KMS-11 (cell line): ENCODE measurements around the gene PISD.

Experiments used
- H2AFZ ChIP-seq: fragments of 200-600 bp; sonication (generic); 2 replicates; pipeline ENCODE4 v1.6.1; 2016; ENCODE audit warnings: antibody characterized with exemption, mixed run types, low read depth
- H3K27ac ChIP-seq: fragments of 200-600 bp; sonication (generic); 2 replicates; pipeline ENCODE4 v1.6.1; 2016; ENCODE audit warnings: mild to moderate bottlenecking, mixed run types
- H3K27me3 ChIP-seq: fragments of 200-600 bp; sonication (generic); 2 replicates; pipeline ENCODE4 v1.6.1; 2017; ENCODE audit warnings: mild to moderate bottlenecking, low read depth, mixed run types, moderate library complexity; ENCODE audit not compliant: insufficient read depth
- H3K36me3 ChIP-seq: fragments of 200-600 bp; sonication (generic); 2 replicates; pipeline ENCODE4 v1.6.1; 2017; ENCODE audit warnings: mild to moderate bottlenecking, mixed run types; ENCODE audit not compliant: insufficient read depth
- H3K4me1 ChIP-seq: fragments of 200-600 bp; sonication (generic); 2 replicates; pipeline ENCODE4 v1.6.1; 2016; ENCODE audit warnings: mild to moderate bottlenecking, low read depth, mixed run types; ENCODE audit not compliant: poor library complexity, severe bottlenecking
- H3K4me2 ChIP-seq: fragments of 200-600 bp; sonication (generic); 2 replicates; pipeline ENCODE4 v1.7.0; 2016; ENCODE audit warnings: mild to moderate bottlenecking, mixed run types
- H3K4me3 ChIP-seq: fragments of 200-600 bp; sonication (generic); IDR thresholded peaks from 2 replicates; pipeline ENCODE4 v1.6.1; 2017; ENCODE audit warnings: low read depth, low read length, mixed read lengths; ENCODE audit not compliant: insufficient read depth
- H3K79me2 ChIP-seq: fragments of 200-600 bp; sonication (generic); 2 replicates; pipeline ENCODE4 v1.6.1; 2016; ENCODE audit warnings: low read depth, mixed run types; ENCODE audit not compliant: insufficient read depth
- H3K9ac ChIP-seq: fragments of 200-600 bp; sonication (generic); 2 replicates; pipeline ENCODE4 v1.6.1; 2016; ENCODE audit warnings: mild to moderate bottlenecking, mixed run types
- H4K20me1 ChIP-seq: fragments of 200-600 bp; sonication (generic); 2 replicates; pipeline ENCODE4 v1.6.1; 2016; ENCODE audit warnings: mild to moderate bottlenecking, mixed run types; ENCODE audit not compliant: insufficient read depth
- TF ChIP-seq, protein P1 (sequence below): fragments of 200-600 bp; sonication (generic); conservative IDR thresholded peaks from 2 replicates; pipeline ENCODE4 v1.6.1; 2017; ENCODE audit warnings: low read depth, mild to moderate bottlenecking, antibody characterized with exemption, low read length, moderate library complexity, mixed read lengths

PISD gene

DNA sequence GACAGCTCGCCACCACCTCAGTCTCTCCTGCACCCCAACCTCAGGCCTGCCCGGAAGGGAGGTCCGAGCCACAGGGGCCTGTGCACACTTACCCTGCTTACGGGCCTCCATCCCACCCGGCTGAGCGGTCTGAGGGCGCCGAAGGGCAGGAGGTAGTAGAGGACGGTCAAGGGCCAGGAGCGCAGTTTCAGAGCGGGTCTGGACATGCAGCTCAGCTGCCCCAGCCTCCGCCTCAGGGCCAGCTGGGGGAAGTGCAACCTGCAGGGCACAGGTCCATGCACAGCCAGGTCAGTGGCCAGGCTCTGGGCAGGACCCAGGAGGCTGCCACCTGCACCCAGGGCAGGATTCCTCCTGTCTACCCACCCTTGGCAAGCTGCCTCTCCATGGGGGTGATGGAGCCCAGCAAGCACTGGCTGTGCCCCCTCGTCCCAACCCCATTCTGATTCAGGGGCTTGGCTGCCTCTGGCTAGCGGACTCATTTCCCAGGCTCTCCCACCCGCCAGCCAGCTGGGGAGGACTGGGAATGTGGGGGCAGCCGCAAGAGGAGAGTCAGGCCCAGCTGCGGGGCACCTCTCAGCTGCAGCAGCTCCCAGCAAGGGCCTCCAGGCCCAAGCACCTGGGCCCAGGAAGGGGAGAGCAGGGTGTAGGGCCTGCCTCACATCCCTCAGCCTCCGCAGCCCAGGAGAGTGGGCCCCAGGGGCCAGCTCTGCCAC is 38.3 kb downstream of the PISD start:
- Histone ChIP-seq H3K27ac (no peak overlapping the region), H2AFZ (no peak overlapping the region), H3K9ac (no peak overlapping the region), H4K20me1 (no peaks in the 10 kb centered on the region), H3K4me3 (no peak overlapping the region), H3K79me2 (peaks cover 23% of the 10 kb centered on the region; the same call in 1 of the 2 replicates), H3K27me3 (no peaks in the 10 kb centered on the region), H3K36me3 (no peaks in the 10 kb centered on the region), H3K4me1 (no peaks in the 10 kb centered on the region), H3K4me2 (no peak overlapping the region)
- TF ChIP-seq, protein P1, sequence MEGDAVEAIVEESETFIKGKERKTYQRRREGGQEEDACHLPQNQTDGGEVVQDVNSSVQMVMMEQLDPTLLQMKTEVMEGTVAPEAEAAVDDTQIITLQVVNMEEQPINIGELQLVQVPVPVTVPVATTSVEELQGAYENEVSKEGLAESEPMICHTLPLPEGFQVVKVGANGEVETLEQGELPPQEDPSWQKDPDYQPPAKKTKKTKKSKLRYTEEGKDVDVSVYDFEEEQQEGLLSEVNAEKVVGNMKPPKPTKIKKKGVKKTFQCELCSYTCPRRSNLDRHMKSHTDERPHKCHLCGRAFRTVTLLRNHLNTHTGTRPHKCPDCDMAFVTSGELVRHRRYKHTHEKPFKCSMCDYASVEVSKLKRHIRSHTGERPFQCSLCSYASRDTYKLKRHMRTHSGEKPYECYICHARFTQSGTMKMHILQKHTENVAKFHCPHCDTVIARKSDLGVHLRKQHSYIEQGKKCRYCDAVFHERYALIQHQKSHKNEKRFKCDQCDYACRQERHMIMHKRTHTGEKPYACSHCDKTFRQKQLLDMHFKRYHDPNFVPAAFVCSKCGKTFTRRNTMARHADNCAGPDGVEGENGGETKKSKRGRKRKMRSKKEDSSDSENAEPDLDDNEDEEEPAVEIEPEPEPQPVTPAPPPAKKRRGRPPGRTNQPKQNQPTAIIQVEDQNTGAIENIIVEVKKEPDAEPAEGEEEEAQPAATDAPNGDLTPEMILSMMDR, result no peak

- Histone ChIP-seq H3K27me3 (no peaks in the 10 kb centered on the region), H3K79me2 (peaks cover 23% of the 10 kb centered on the region; the same call in 1 of the 2 replicates), H4K20me1 (no peaks in the 10 kb centered on the region), H3K4me1 (no peaks in the 10 kb centered on the region), H2AFZ (no peak overlapping the region), H3K4me2 (no peak overlapping the region), H3K4me3 (no peak overlapping the region), H3K27ac (no peak overlapping the region; the same call in 1 of the 2 replicates), H3K9ac (no peak overlapping the region), H3K36me3 (no peaks in the 10 kb centered on the region)
- TF ChIP-seq, protein P1, result no peak
Observed at GRCh38 chr22:31622980-31623379, 39.0 kb downstream of the PISD start.

GRCh38 chr22:31621507-31622124 is 40.4 kb downstream of the PISD start:
- Histone ChIP-seq H3K4me3 (no peak overlapping the region), H3K27me3 (no peaks in the 10 kb centered on the region), H3K9ac (no peak overlapping the region), H3K36me3 (no peaks in the 10 kb centered on the region), H3K4me1 (peaks cover under 1% of the 10 kb centered on the region), H3K79me2 (peaks cover 12% of the 10 kb centered on the region; the same call in 1 of the 2 replicates), H4K20me1 (no peaks in the 10 kb centered on the region), H3K4me2 (no peak overlapping the region), H2AFZ (no peak overlapping the region), H3K27ac (no peak overlapping the region)
- TF ChIP-seq, protein P1, result no peak

DNA sequence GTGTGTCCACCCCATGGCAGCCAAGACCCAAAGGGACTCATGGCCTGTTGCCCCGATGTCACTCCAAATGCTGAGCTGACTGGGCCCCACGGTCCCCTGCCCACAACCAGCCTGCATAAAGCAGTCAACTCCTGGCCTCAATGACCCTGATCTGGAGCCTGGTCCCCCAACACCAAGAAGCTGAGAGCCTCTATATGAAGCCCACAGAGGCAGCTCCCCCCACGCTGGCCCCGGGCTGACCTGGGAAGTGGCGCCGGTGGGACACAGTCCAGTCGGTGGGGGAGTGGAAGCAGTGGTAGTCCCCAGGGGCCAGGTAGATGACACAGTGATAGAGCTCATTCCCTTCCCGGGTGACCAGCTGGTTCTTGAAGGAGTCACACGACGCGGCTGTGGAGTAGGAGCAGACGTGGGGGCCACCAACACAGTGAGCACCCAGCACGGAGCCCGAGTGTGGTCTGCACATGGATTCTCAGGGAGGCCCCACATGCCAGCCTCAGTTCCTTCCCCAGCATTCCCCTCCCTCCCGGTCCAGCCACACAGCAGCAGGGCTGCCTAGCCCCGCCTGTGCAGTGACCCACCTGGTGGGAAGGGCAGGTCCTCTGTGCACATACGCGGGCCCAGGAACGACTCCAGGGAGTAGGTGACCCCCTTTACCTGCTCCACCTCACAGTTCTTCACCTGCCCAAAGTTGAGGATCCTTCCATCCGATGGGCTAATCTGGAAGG is 41.1 kb downstream of the PISD start:
- H3K36me3 ChIP-seq, result no peaks in the 10 kb centered on the region
- H2AFZ ChIP-seq, result no peak overlapping the region
- H3K4me1 ChIP-seq, result peaks cover 8% of the 10 kb centered on the region
- no peak overlapping the region for H3K4me3 ChIP-seq
- TF ChIP-seq, protein P1, result no peak
- H3K9ac ChIP-seq, result no peak overlapping the region
- no peaks in the 10 kb centered on the region for H3K27me3 ChIP-seq
- H3K4me2 ChIP-seq, result no peak overlapping the region
- no peaks in the 10 kb centered on the region for H4K20me1 ChIP-seq
- peaks cover 6% of the 10 kb centered on the region; the same call in 1 of the 2 replicates for H3K79me2 ChIP-seq
- H3K27ac ChIP-seq, result no peak overlapping the region
